ENCODE measurements around the gene KCNMB1. TPM values are rescaled to one million over a fixed set of nuclear protein-coding genes. Genes with fewer than 3 reads are reported as not detected.
"Not testable (repeated sequence)": the region's sequence is repeated elsewhere in the genome, so short reads cannot be mapped to it uniquely, and the experiment has no call there.

The KCNMB1 gene
- total RNA-seq, 1 donor from 2014 or later: not detected

DNA sequence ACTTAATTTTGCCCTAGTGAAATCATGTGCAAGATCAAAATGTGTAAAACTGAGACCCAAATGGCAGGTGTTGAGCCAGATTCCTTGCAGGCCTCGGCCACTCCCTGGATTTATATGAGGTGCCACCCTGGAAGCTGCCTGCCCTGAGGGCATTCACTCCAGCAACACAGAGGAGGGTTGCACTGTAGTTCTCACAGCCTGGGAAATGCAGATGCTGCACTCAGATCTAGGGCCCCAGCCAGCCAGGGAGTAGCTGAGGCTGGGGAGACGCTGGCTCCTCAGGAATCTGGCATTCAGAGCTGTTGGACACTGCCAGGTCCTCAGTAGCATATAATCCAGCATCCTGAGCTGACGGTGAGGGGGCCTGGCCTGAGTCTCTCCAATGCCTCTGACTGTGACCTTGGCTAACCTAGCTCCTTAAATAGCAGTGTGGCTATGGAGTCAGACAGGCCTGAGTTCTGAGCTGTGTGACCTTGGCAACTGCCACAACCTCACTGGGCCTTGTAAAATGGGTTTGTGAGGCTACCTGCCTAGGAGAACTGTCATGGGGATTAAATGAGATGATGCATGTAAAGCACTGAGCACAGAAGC is 8.7 kb downstream of the KCNMB1 start:
- Mint-ChIP-seq H3K27ac (ENCODE audit: unreplicated experiment) (no peak overlapping the region), H3K4me3 (no peak overlapping the region), H3K36me3 (ENCODE audit: low read depth) (no peaks in the 10 kb centered on the region), H3K9me3 (no peaks in the 10 kb centered on the region), H3K27me3 (ENCODE audit: low read depth) (no peaks in the 10 kb centered on the region), H3K4me1 (no peaks in the 10 kb centered on the region)
- DNase-seq (ENCODE audit: low read depth, low spot score): no peak
- TF ChIP-seq CTCF (conservative IDR thresholded peaks at IDR 0.05): no peak

- no peaks in the 10 kb centered on the region for H3K9me3 Mint-ChIP-seq
- no peaks in the 10 kb centered on the region for H3K4me1 Mint-ChIP-seq
- TF ChIP-seq CTCF (conservative IDR thresholded peaks at IDR 0.05): no peak
- H3K36me3 Mint-ChIP-seq (ENCODE audit: low read depth): no peaks in the 10 kb centered on the region
- H3K27me3 Mint-ChIP-seq (ENCODE audit: low read depth): peaks cover 2% of the 10 kb centered on the region
- no peak overlapping the region for H3K4me3 Mint-ChIP-seq
- DNase-seq (ENCODE audit: low read depth, low spot score): no peak
- H3K27ac Mint-ChIP-seq (ENCODE audit: unreplicated experiment): no peak overlapping the region
These were observed 10.4 kb downstream of the KCNMB1 start for GRCh38 chr5:170378740-170379139.

GRCh38 chr5:170377027-170377426 is 12.1 kb downstream of the KCNMB1 start:
- TF ChIP-seq CTCF (conservative IDR thresholded peaks at IDR 0.05): no peak
- Mint-ChIP-seq H3K4me3 (no peak overlapping the region), H3K9me3 (no peaks in the 10 kb centered on the region), H3K4me1 (no peaks in the 10 kb centered on the region), H3K27me3 (ENCODE audit: low read depth) (peaks cover 2% of the 10 kb centered on the region), H3K27ac (ENCODE audit: unreplicated experiment) (no peak overlapping the region), H3K36me3 (ENCODE audit: low read depth) (no peaks in the 10 kb centered on the region)
- DNase-seq (ENCODE audit: low read depth, low spot score): no peak

GRCh38 chr5:170376526-170376925 is 12.6 kb downstream of the KCNMB1 start:
- not testable (repeated sequence) for H3K27me3 Mint-ChIP-seq (ENCODE audit: low read depth); H3K4me3 Mint-ChIP-seq; H3K36me3 Mint-ChIP-seq (ENCODE audit: low read depth); H3K27ac Mint-ChIP-seq (ENCODE audit: unreplicated experiment); H3K4me1 Mint-ChIP-seq; H3K9me3 Mint-ChIP-seq; DNase-seq (ENCODE audit: low read depth, low spot score)

- H3K27ac Mint-ChIP-seq (ENCODE audit: unreplicated experiment): no peak overlapping the region
- H3K4me1 Mint-ChIP-seq: no peaks in the 10 kb centered on the region
- no peak overlapping the region for H3K4me3 Mint-ChIP-seq
- no peaks in the 10 kb centered on the region for H3K9me3 Mint-ChIP-seq
- H3K36me3 Mint-ChIP-seq (ENCODE audit: low read depth): no peaks in the 10 kb centered on the region
- H3K27me3 Mint-ChIP-seq (ENCODE audit: low read depth): peaks cover 2% of the 10 kb centered on the region
- no peak for DNase-seq (ENCODE audit: low read depth, low spot score)
- TF ChIP-seq CTCF (conservative IDR thresholded peaks at IDR 0.05): no peak
These were observed 13.9 kb downstream of the KCNMB1 start for GRCh38 chr5:170375283-170375682.

GRCh38 chr5:170372971-170373370 is 16.2 kb downstream of the KCNMB1 start:
- Mint-ChIP-seq H3K4me1 (no peaks in the 10 kb centered on the region), H3K27ac (ENCODE audit: unreplicated experiment) (no peak overlapping the region), H3K9me3 (no peaks in the 10 kb centered on the region), H3K27me3 (ENCODE audit: low read depth) (peaks cover 2% of the 10 kb centered on the region), H3K36me3 (ENCODE audit: low read depth) (no peaks in the 10 kb centered on the region), H3K4me3 (no peak overlapping the region)
- no peak for DNase-seq (ENCODE audit: low read depth, low spot score)
- no peak for TF ChIP-seq CTCF (conservative IDR thresholded peaks at IDR 0.05)

Measured in neural crest cell (in vitro differentiated cells).